ENCODE measurements around the gene DAND5.

DAND5 gene

DNA sequence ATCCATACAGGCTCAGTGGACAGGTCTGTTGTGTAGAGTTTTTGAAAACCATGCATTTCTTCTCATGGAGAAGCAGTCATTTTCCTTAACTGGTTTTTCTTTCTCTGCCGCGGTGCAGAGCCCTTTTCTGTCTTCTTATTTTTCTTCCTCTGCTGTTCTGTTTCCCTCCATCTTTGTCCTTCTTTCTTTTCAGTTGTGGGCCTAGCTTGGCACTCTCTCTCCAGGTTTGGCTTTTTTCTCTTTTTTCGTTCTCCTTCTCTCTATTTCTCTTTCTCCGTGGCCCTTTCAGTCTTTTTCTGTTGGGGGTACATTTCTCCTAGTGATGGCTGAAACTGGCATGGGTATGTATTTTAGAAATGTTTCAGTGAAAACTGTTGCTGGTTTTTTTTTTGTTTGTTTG lies 50.0 kb downstream of the DAND5 start:
- Histone ChIP-seq H3K4me3 (ENCODE audit: low read length, poor library complexity, severe bottlenecking) (no peak overlapping the region), H3K9me2 (replicated peaks; ENCODE audit: low read depth, low read length) (no peaks in the 10 kb centered on the region), H3K27me3 (ENCODE audit: insufficient read depth, low read length, poor library complexity, severe bottlenecking) (no peaks in the 10 kb centered on the region), H3K36me3 (ENCODE audit: insufficient read depth, low read length) (no peaks in the 10 kb centered on the region), H3F3A (ENCODE audit: low read depth) (no peaks in the 10 kb centered on the region), H3K9ac (ENCODE audit: low read depth, low read length, poor library complexity, severe bottlenecking) (no peak overlapping the region), H3K4me1 (ENCODE audit: insufficient read depth, low read length, poor library complexity, severe bottlenecking) (peaks cover 15% of the 10 kb centered on the region), H4K20me1 (ENCODE audit: insufficient read depth, low read length, poor library complexity, severe bottlenecking) (no peaks in the 10 kb centered on the region), H2AFZ (ENCODE audit: low read length) (no peak overlapping the region), H3K9me3 (ENCODE audit: insufficient read depth, low read depth, low read length) (no peaks in the 10 kb centered on the region), H3K4me2 (ENCODE audit: low read depth, low read length, poor library complexity, severe bottlenecking) (no peak overlapping the region), H3K79me2 (ENCODE audit: insufficient read depth, low read length) (no peaks in the 10 kb centered on the region)
- TF ChIP-seq EZH2phosphoT487 (IDR thresholded peaks at IDR 0.05; ENCODE audit: borderline replicate concordance) = no peak
- TF ChIP-seq, protein P1, sequence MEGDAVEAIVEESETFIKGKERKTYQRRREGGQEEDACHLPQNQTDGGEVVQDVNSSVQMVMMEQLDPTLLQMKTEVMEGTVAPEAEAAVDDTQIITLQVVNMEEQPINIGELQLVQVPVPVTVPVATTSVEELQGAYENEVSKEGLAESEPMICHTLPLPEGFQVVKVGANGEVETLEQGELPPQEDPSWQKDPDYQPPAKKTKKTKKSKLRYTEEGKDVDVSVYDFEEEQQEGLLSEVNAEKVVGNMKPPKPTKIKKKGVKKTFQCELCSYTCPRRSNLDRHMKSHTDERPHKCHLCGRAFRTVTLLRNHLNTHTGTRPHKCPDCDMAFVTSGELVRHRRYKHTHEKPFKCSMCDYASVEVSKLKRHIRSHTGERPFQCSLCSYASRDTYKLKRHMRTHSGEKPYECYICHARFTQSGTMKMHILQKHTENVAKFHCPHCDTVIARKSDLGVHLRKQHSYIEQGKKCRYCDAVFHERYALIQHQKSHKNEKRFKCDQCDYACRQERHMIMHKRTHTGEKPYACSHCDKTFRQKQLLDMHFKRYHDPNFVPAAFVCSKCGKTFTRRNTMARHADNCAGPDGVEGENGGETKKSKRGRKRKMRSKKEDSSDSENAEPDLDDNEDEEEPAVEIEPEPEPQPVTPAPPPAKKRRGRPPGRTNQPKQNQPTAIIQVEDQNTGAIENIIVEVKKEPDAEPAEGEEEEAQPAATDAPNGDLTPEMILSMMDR (conservative IDR thresholded peaks at IDR 0.05; ENCODE audit: low read length) = no peak

DNA sequence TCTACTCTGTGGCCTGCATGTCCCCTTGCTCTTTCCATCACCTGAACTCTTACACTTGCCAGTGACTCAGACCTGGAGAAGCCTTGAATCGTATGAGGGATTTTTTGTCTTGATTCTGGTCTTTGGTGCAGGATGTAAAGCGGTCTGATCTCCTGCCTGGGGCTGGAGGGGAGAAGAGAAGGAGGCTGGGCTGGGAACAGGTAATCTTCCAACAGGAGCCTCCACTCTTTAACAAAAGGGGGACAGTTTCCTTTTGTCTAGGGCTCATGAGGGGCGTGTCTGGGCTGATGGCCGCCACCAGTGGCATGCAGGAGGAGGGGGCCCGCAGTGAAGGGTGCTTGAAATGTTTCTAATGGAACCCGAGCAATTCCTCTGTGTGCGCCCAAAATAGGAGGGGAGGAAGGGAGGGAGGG lies 50.6 kb downstream of the DAND5 start:
- TF ChIP-seq EZH2phosphoT487 (IDR thresholded peaks at IDR 0.05; ENCODE audit: borderline replicate concordance) = no peak
- TF ChIP-seq, protein P1 (conservative IDR thresholded peaks at IDR 0.05; ENCODE audit: low read length) = no peak
- Histone ChIP-seq H3K9me3 (ENCODE audit: insufficient read depth, low read depth, low read length) (no peaks in the 10 kb centered on the region), H3K36me3 (ENCODE audit: insufficient read depth, low read length) (no peaks in the 10 kb centered on the region), H2AFZ (ENCODE audit: low read length) (no peak overlapping the region), H4K20me1 (ENCODE audit: insufficient read depth, low read length, poor library complexity, severe bottlenecking) (no peaks in the 10 kb centered on the region), H3K9me2 (replicated peaks; ENCODE audit: low read depth, low read length) (no peaks in the 10 kb centered on the region), H3F3A (ENCODE audit: low read depth) (no peaks in the 10 kb centered on the region), H3K79me2 (ENCODE audit: insufficient read depth, low read length) (no peaks in the 10 kb centered on the region), H3K4me1 (ENCODE audit: insufficient read depth, low read length, poor library complexity, severe bottlenecking) (peaks cover 12% of the 10 kb centered on the region), H3K4me2 (ENCODE audit: low read depth, low read length, poor library complexity, severe bottlenecking) (no peak overlapping the region), H3K4me3 (ENCODE audit: low read length, poor library complexity, severe bottlenecking) (no peak overlapping the region), H3K9ac (ENCODE audit: low read depth, low read length, poor library complexity, severe bottlenecking) (no peak overlapping the region), H3K27me3 (ENCODE audit: insufficient read depth, low read length, poor library complexity, severe bottlenecking) (no peaks in the 10 kb centered on the region)

DNA sequence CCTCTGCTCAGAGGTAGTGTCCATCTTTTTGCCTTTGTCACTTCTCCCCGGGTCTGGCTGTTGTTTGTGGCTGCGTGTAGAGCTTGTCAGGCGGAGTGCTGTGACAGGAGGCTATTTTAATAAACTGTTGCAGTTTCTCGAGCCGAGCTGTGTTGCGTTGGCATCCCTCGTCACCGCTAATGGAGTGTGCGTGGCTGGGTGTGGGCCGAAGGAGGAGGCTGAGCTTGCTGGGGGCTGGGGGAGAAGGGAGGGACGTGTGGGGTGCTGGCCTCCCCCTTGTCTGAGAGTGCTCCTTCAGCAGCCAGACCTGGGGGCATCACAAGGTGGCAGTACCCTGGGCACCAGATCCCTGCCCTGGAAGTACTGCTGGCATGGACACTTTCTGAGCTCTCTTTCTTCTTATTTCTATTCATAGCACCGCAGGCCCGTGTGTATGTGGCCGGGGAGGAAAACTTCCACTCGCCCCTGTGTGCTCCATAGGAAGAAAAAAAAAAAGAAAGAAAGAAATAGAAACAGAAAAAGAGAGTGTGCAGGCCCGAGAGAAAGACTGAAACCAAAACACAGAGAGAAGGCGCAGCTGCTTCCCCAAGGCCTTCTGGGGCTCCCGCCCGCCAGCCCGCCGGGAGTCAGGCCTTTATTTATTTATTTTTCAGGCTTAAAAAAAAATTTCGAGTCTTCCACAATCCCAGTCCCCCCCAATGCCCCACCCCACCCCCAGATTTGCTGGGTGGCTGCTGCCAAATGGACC lies 52.9 kb downstream of the DAND5 start:
- Histone ChIP-seq H4K20me1 (ENCODE audit: insufficient read depth, low read length, poor library complexity, severe bottlenecking) (no peaks in the 10 kb centered on the region), H3K9me2 (replicated peaks; ENCODE audit: low read depth, low read length) (no peaks in the 10 kb centered on the region), H3K4me3 (ENCODE audit: low read length, poor library complexity, severe bottlenecking) (no peak overlapping the region), H3K36me3 (ENCODE audit: insufficient read depth, low read length) (no peaks in the 10 kb centered on the region), H3K27me3 (ENCODE audit: insufficient read depth, low read length, poor library complexity, severe bottlenecking) (no peaks in the 10 kb centered on the region), H3K9me3 (ENCODE audit: insufficient read depth, low read depth, low read length) (no peaks in the 10 kb centered on the region), H3K4me1 (ENCODE audit: insufficient read depth, low read length, poor library complexity, severe bottlenecking) (peaks cover 6% of the 10 kb centered on the region), H3K9ac (ENCODE audit: low read depth, low read length, poor library complexity, severe bottlenecking) (peak overlapping the region; percentile 70), H3F3A (ENCODE audit: low read depth) (no peaks in the 10 kb centered on the region), H3K79me2 (ENCODE audit: insufficient read depth, low read length) (no peaks in the 10 kb centered on the region), H2AFZ (ENCODE audit: low read length) (no peak overlapping the region), H3K4me2 (ENCODE audit: low read depth, low read length, poor library complexity, severe bottlenecking) (no peak overlapping the region)
- TF ChIP-seq EZH2phosphoT487 (IDR thresholded peaks at IDR 0.05; ENCODE audit: borderline replicate concordance) = no peak
- TF ChIP-seq, protein P1 (conservative IDR thresholded peaks at IDR 0.05; ENCODE audit: low read length) = no peak
